DMS79 (cell line): ENCODE measurements around the gene TCP1.
"Not testable (repeated sequence)": the region's sequence is repeated elsewhere in the genome, so short reads cannot be mapped to it uniquely, and the experiment has no call there.

Source experiments
- DNase-seq: peaks from one replicate; lab custom pipeline; 2025; lab: John Stamatoyannopoulos, UW

The TCP1 gene

DNA sequence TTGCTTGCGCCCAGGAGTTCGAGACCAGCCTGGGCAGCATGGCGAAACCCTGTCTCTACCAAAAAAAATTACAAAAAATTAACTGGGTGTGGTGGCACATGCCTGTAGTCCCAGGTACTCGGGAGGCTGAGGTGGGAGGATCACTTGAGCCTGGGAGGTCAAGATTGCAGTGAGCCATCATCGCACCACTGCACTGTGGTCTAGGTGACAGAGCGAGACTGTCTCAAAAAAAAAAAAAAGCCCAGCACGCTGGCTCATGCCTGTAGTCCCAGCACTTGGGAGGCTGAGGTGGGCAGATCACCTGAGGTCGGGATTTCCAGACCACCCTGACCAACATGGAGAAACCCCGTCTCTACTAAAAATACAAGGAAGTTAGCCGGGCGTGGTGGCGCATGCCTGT lies 56.0 kb downstream of the TCP1 start:
- not testable (repeated sequence) for DNase-seq

DNA sequence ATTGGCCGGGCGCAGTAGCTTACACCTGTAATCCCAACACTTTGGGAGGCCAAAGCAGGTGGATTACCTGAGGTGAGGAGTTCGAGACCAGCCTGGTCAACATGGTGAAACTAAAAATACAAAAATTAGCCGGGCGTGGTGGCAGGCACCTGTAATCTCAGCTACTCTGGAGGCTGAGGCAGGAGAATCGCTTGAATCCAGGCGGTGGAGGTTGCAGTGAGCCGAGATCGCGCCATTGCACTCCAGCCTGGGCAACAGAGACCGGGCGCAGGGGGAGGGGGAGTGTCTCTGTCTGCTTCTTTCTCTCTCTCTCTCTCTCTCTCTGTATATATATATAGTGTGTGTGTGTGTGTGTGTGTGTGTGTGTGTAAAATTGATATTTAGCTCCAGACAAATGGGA lies 56.9 kb downstream of the TCP1 start:
- not testable (repeated sequence) for DNase-seq

DNA sequence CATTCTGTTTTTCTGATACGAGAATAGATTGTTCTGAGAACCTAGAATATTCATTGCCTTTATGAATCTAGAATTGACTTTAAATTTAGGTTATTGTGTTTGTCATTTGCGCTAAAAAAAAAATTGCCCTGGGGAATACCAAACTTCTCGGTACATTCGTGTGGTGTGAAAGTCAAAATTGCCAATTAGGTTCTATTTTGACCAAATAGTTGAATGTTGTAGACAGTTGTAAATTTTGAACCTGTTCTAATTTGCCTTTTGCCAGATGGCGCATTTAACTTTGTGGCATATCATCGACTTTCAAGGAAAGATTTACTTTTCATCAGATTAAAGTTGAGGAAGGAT lies 59.1 kb downstream of the TCP1 start:
- no peak for DNase-seq

DNA sequence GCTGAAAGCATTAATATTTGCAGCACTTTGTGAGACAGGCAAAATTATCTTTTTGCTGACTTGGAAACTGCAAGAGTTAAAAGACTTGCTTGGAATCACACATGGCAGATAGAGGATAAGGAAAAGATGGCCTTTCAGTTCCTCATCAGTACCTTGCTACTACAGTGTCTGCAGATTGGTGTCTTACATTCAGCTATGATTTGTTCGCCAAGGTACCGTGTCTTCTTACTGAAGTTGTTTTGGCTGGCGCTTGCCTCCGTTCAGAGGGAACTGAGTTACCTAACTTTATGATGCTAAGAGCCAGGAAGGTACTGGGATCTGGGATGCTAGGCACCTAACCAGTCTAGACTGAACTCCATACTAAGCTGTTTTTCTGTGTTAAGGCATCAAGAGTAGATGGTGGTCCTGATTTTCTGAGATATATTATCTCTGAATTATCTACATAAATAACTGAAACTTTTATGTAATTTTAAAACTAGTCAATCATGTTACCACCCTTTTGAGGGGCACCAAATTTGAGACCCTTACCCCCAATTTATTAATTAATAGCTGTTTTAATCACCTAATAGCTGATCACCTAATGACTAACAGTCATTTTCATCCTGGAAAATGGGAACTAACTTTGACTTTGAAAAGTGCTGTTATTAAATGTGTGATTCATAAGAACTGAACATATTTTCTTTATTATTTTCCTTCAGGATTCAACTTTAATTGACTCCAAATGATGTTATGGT lies 59.6 kb downstream of the TCP1 start:
- DNase-seq: no peak

DNA sequence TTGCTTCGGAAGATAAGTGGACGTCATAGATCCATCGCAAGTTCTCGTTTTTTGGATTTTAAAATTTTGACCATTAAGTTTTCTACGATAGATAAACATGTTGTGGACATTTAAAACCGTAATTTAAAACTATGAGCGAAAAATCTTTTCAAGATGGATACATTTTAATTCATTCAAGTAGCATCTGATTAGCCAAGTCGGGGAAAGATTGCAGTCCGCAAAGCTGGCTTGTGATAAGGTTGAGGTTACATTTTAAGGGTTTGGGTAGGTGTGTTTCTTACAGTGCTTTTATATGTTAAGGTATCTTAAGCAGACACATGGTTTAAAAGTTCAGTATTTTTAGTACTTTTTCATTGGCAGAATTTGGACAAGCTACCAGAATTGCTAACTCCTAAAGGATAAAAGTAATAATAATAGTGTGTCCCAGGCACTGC lies 60.9 kb downstream of the TCP1 start:
- no peak for DNase-seq
